ENCODE results near the gene CASTOR1. TPM values are rescaled to one million over a fixed set of nuclear protein-coding genes. Genes with fewer than 3 reads are reported as not detected.

Gene CASTOR1
- total RNA-seq, 1 donor from 2014 or later, result 55.9 TPM

GRCh38 chr22:30301995-30302809 lies 12.9 kb upstream of the CASTOR1 start:
- Histone ChIP-seq H3K9me3 (no peaks in the 10 kb centered on the region), H3K36me3 (peaks cover 56 to 59% of the 10 kb centered on the region in 2 donors), H3K27me3 (no peaks in the 10 kb centered on the region), H3K4me1 (peaks cover 40 to 64% of the 10 kb centered on the region in 2 donors), H3K4me3 (no peak overlapping the region), H3K27ac (peak overlapping the region; percentile 86)
- no peak for TF ChIP-seq CTCF (IDR thresholded peaks at IDR 0.05)
- DNase-seq (ENCODE audit: low spot score in 2 of 2), result peak in 1 of 2 donors; percentile 78
- intact Hi-C loops (cut with DNase I), result loop anchor here (10.0 kb wide), 1 partner anchor 983 kb away; no protein-coding TSS in a partner anchor

- peaks cover 27 to 36% of the 10 kb centered on the region in 2 donors for H3K4me1 ChIP-seq
- H3K27me3 ChIP-seq, result no peaks in the 10 kb centered on the region
- H3K4me3 ChIP-seq, result no peak overlapping the region
- DNase-seq (ENCODE audit: low spot score in 2 of 2), result no peak
- peaks cover 85% of the 10 kb centered on the region in 2 donors for H3K36me3 ChIP-seq
- no peak overlapping the region for H3K27ac ChIP-seq
- TF ChIP-seq CTCF (IDR thresholded peaks at IDR 0.05), result no peak
- intact Hi-C loops (cut with DNase I), result no loop called here
- no peaks in the 10 kb centered on the region for H3K9me3 ChIP-seq
Measured at GRCh38 chr22:30299322-30299721, 10.0 kb upstream of the CASTOR1 start.

- Histone ChIP-seq H3K27ac (peak overlapping the region; percentile 5 to 9), H3K4me1 (peaks cover 15 to 24% of the 10 kb centered on the region in 2 donors), H3K4me3 (no peak overlapping the region), H3K27me3 (no peaks in the 10 kb centered on the region), H3K36me3 (peaks cover 91 to 93% of the 10 kb centered on the region in 2 donors), H3K9me3 (no peaks in the 10 kb centered on the region)
- no peak for DNase-seq (ENCODE audit: low spot score in 2 of 2)
- intact Hi-C loops (cut with DNase I), result no loop called here
- TF ChIP-seq CTCF (IDR thresholded peaks at IDR 0.05), result no peak
Measured at GRCh38 chr22:30297991-30298701, 8.8 kb upstream of the CASTOR1 start.

GRCh38 chr22:30297276-30297990 lies 8.1 kb upstream of the CASTOR1 start:
- no peaks in the 10 kb centered on the region for H3K27me3 ChIP-seq
- DNase-seq (ENCODE audit: low spot score in 2 of 2), result no peak
- peaks cover 14 to 17% of the 10 kb centered on the region in 2 donors for H3K4me1 ChIP-seq
- no peak for TF ChIP-seq CTCF (IDR thresholded peaks at IDR 0.05)
- H3K4me3 ChIP-seq, result no peak overlapping the region
- H3K36me3 ChIP-seq, result peaks cover 91 to 95% of the 10 kb centered on the region in 2 donors
- intact Hi-C loops (cut with DNase I), result no loop called here
- no peaks in the 10 kb centered on the region for H3K9me3 ChIP-seq
- peak overlapping the region in 1 of 2 donors; percentile 9 for H3K27ac ChIP-seq

- H3K36me3 ChIP-seq, result peaks cover 93 to 95% of the 10 kb centered on the region in 2 donors
- H3K4me3 ChIP-seq, result no peak overlapping the region
- intact Hi-C loops (cut with DNase I), result no loop called here
- no peaks in the 10 kb centered on the region for H3K27me3 ChIP-seq
- H3K9me3 ChIP-seq, result no peaks in the 10 kb centered on the region
- DNase-seq (ENCODE audit: low spot score in 2 of 2), result no peak
- peaks cover 8 to 13% of the 10 kb centered on the region in 2 donors for H3K4me1 ChIP-seq
- H3K27ac ChIP-seq, result no peak overlapping the region
- no peak for TF ChIP-seq CTCF (IDR thresholded peaks at IDR 0.05)
Measured at GRCh38 chr22:30296833-30297232, 7.5 kb upstream of the CASTOR1 start.
